M059J (cell line): Measurements from ENCODE around the gene AHCY. TPM values are rescaled to one million over a fixed set of nuclear protein-coding genes. Genes with fewer than 3 reads are reported as not detected.
A peak's percentile ranks its signal among the peaks of the same experiment; 100 is the strongest.
"Not testable (repeated sequence)": the region's sequence is repeated elsewhere in the genome, so short reads cannot be mapped to it uniquely, and the experiment has no call there.

ENCODE experiments used
- DNase-seq: peaks from one replicate; pipeline ENCODE4 v3.0.0-alpha.2; 2012; ENCODE audit warnings: low read depth
- total RNA-seq: library from RNA; depleted of rRNA; stranded (reverse); fragments of >200 nt; shearing (Covaris generic); gene quantifications from 2 replicates; pipeline ENCODE4 v1.2.3, GENCODE V29; 2014

Gene AHCY
- total RNA-seq, 1 experiment from 2014 or later, result 125 TPM

- DNase-seq, result not testable (repeated sequence)
Observed at GRCh38 chr20:34298294-34298784, 4.8 kb downstream of the AHCY start.

GRCh38 chr20:34296468-34296867 lies 6.7 kb downstream of the AHCY start:
- DNase-seq, result no peak

GRCh38 chr20:34295284-34295683 lies 7.9 kb downstream of the AHCY start:
- no peak for DNase-seq

GRCh38 chr20:34294563-34294962 lies 8.6 kb downstream of the AHCY start:
- DNase-seq, result no peak

GRCh38 chr20:34293589-34293988 lies 9.6 kb downstream of the AHCY start:
- DNase-seq, result no peak

GRCh38 chr20:34293119-34293518 lies 10.0 kb downstream of the AHCY start:
- no peak for DNase-seq

- DNase-seq, result no peak
Observed at GRCh38 chr20:34292496-34292895, 10.7 kb downstream of the AHCY start.

- no peak for DNase-seq
Observed at GRCh38 chr20:34290471-34290870, 12.7 kb downstream of the AHCY start.

GRCh38 chr20:34287500-34287899 lies 15.7 kb downstream of the AHCY start:
- not testable (repeated sequence) for DNase-seq

- DNase-seq, result no peak
Observed at GRCh38 chr20:34285450-34285849, 17.7 kb downstream of the AHCY start.

- no peak for DNase-seq
Observed at GRCh38 chr20:34283844-34284243, 19.3 kb downstream of the AHCY start.

GRCh38 chr20:34282041-34282440 lies 21.1 kb downstream of the AHCY start:
- no peak for DNase-seq

- no peak for DNase-seq
Observed at GRCh38 chr20:34281177-34281576, 22.0 kb downstream of the AHCY start.

GRCh38 chr20:34274694-34275093 lies 28.5 kb downstream of the AHCY start:
- no peak for DNase-seq

GRCh38 chr20:34271956-34272355 lies 31.2 kb downstream of the AHCY start:
- DNase-seq, result peak; percentile 99

- DNase-seq, result peak; percentile 56
Observed at GRCh38 chr20:34269996-34270627, 33.0 kb downstream of the AHCY start.

GRCh38 chr20:34268851-34269636 lies 34.1 kb downstream of the AHCY start:
- DNase-seq, result no peak

- DNase-seq, result no peak
Observed at GRCh38 chr20:34268145-34268544, 35.0 kb downstream of the AHCY start.

GRCh38 chr20:34264141-34264540 lies 39.0 kb downstream of the AHCY start:
- DNase-seq, result no peak

GRCh38 chr20:34263468-34263867 lies 39.7 kb downstream of the AHCY start:
- DNase-seq, result not testable (repeated sequence)

- DNase-seq, result peak; percentile 75
Observed at GRCh38 chr20:34262488-34263288, 40.5 kb downstream of the AHCY start.

GRCh38 chr20:34260208-34260942 lies 42.8 kb downstream of the AHCY start:
- DNase-seq, result no peak
